Neuronal stem cell (in vitro differentiated cells): Measurements from ENCODE around the gene CSNK1G2.

Source experiments
- DNase-seq: peaks from one replicate; pipeline ENCODE4 v3.0.0-alpha.2; 2013; ENCODE audit warnings: low spot score
- H2AFZ ChIP-seq: one replicate; pipeline ENCODE4 v1.6.1; 2013; ENCODE audit warnings: mild to moderate bottlenecking, low read length, inconsistent platforms
- H2AK5ac ChIP-seq: 2 replicates; pipeline ENCODE4 v1.6.1; 2013; ENCODE audit warnings: low read depth, mild to moderate bottlenecking, inconsistent platforms, low read length, moderate library complexity, mixed read lengths
- H2BK120ac ChIP-seq: 2 replicates; pipeline ENCODE4 v1.6.1; 2013; ENCODE audit warnings: low read depth, mild to moderate bottlenecking, inconsistent platforms, low read length, moderate library complexity, mixed read lengths
- H2BK12ac ChIP-seq: one replicate; pipeline ENCODE4 v1.6.1; 2013; ENCODE audit warnings: low read length, inconsistent platforms
- H2BK15ac ChIP-seq: 2 replicates; pipeline ENCODE4 v1.6.1; 2013; ENCODE audit warnings: mild to moderate bottlenecking, low read length, inconsistent platforms, mixed read lengths
- H2BK5ac ChIP-seq: one replicate; pipeline ENCODE4 v1.6.1; 2013; ENCODE audit warnings: inconsistent platforms, mild to moderate bottlenecking, low read length, moderate library complexity
- H3K14ac ChIP-seq: one replicate; pipeline ENCODE4 v1.6.1; 2013; ENCODE audit warnings: low read length, inconsistent platforms
- H3K18ac ChIP-seq: 2 replicates; pipeline ENCODE4 v1.6.1; 2013; ENCODE audit warnings: low read length, inconsistent platforms
- H3K23ac ChIP-seq: 2 replicates; pipeline ENCODE4 v1.6.1; 2013; ENCODE audit warnings: low read depth, mild to moderate bottlenecking, mixed read lengths, low read length, inconsistent platforms; ENCODE audit not compliant: poor library complexity
- H3K27ac ChIP-seq: replicated peaks from 3 replicates; pipeline ENCODE4 v1.5.1; 2013; ENCODE audit warnings: low read length, inconsistent platforms
- H3K27me3 ChIP-seq, 3 experiments: 2 replicates each; pipeline ENCODE4 v1.6.1; 2013; ENCODE audit warnings: low read length in 3 of 3, mild to moderate bottlenecking in 2 of 3, inconsistent platforms in 1 of 3, low read depth in 1 of 3, mixed read lengths in 1 of 3, moderate library complexity in 1 of 3; ENCODE audit not compliant: control insufficient read depth in 3 of 3, insufficient read depth in 3 of 3
- H3K36me3 ChIP-seq, 2 donors: replicated peaks in 1 of 2; 2 replicates each; pipeline ENCODE4 v1.6.1; 2013; ENCODE audit warnings: low read length in 2 of 2; ENCODE audit not compliant: control insufficient read depth in 2 of 2, insufficient read depth in 2 of 2
- H3K4ac ChIP-seq: 2 replicates; pipeline ENCODE4 v1.6.1; 2013; ENCODE audit warnings: inconsistent platforms, mild to moderate bottlenecking, low read length, moderate library complexity
- H3K4me1 ChIP-seq, 2 donors: 1 replicate in 1 of 2; 2 replicates in 1 of 2; pipeline ENCODE4 v1.6.1; 2013; ENCODE audit warnings: low read length in 2 of 2, low read depth in 1 of 2; ENCODE audit not compliant: control insufficient read depth in 2 of 2, insufficient read depth in 1 of 2
- H3K4me2 ChIP-seq: one replicate; pipeline ENCODE4 v1.6.1; 2013; ENCODE audit warnings: mild to moderate bottlenecking, low read length, inconsistent platforms; ENCODE audit not compliant: insufficient read depth, poor library complexity, severe bottlenecking
- H3K4me3 ChIP-seq, 2 donors: 2 replicates each; pipeline ENCODE4 v1.5.1; 2013; ENCODE audit warnings: low read length in 2 of 2, mild to moderate bottlenecking in 2 of 2, inconsistent platforms in 1 of 2, moderate library complexity in 1 of 2
- H3K79me1 ChIP-seq: one replicate; pipeline ENCODE4 v1.6.1; 2013; ENCODE audit warnings: low read depth, mild to moderate bottlenecking, inconsistent platforms, low read length, moderate library complexity
- H3K9ac ChIP-seq: one replicate; pipeline ENCODE4 v1.6.1; 2013; ENCODE audit warnings: mild to moderate bottlenecking, low read depth, low read length, inconsistent platforms; ENCODE audit not compliant: poor library complexity
- H3K9me3 ChIP-seq, 2 donors: replicated peaks in 1 of 2; 2 replicates each; pipeline versions ENCODE3 to v1.6.1; 2013; ENCODE audit warnings: low read length in 2 of 2, mild to moderate bottlenecking in 2 of 2, inconsistent platforms in 1 of 2, low read depth in 1 of 2, mixed read lengths in 1 of 2, moderate library complexity in 1 of 2; ENCODE audit not compliant: control insufficient read depth in 2 of 2, insufficient read depth in 1 of 2
- H4K8ac ChIP-seq: one replicate; pipeline ENCODE4 v1.6.1; 2013; ENCODE audit warnings: low read depth, mild to moderate bottlenecking, inconsistent platforms, low read length, moderate library complexity
- H4K91ac ChIP-seq: one replicate; pipeline ENCODE4 v1.6.1; 2013; ENCODE audit warnings: low read length, low read depth, mild to moderate bottlenecking, inconsistent platforms; ENCODE audit not compliant: poor library complexity
- WGBS, 2 donors: extraction: QIAGEN DNeasy Blood & Tissue Kit; methylation state at CpG; one replicate each; pipeline ENCODE4 v1.1.7; 2013; ENCODE audit warnings: missing lambda C conversion rate in 2 of 2, mixed read lengths in 1 of 2; ENCODE audit not compliant: insufficient read length in 2 of 2, insufficient replicate concordance in 1 of 2; ENCODE audit errors: extremely low coverage in 2 of 2; 5-methylcytosine and 5-hydroxymethylcytosine counted together

CSNK1G2 gene

GRCh38 chr19:1970806-1971502, 30.0 kb downstream of the CSNK1G2 start:
- peak overlapping the region; percentile 70 for H3K9ac ChIP-seq
- H3K27me3 ChIP-seq: no peaks in the 10 kb centered on the region
- H3K23ac ChIP-seq: peak overlapping the region; percentile 97
- H2AK5ac ChIP-seq: no peak overlapping the region
- peaks cover 47% of the 10 kb centered on the region for H3K79me1 ChIP-seq
- H2BK120ac ChIP-seq: no peak overlapping the region
- no peak overlapping the region for H3K27ac ChIP-seq
- H3K18ac ChIP-seq: no peak overlapping the region
- no peak overlapping the region for H4K8ac ChIP-seq
- H3K14ac ChIP-seq: no peak overlapping the region
- no CpG with 5 or more reads among the region's 27 CpGs for WGBS, 2 donors
- H3K4me2 ChIP-seq: no peak overlapping the region
- H3K36me3 ChIP-seq: peaks cover 36 to 62% of the 10 kb centered on the region in 2 donors
- H3K4me3 ChIP-seq: no peak overlapping the region
- no peak for DNase-seq
- no peak overlapping the region for H2BK5ac ChIP-seq
- no peaks in the 10 kb centered on the region for H3K4me1 ChIP-seq
- H2BK15ac ChIP-seq: no peak overlapping the region
- H3K9me3 ChIP-seq: peaks cover 0 to 4% of the 10 kb centered on the region in 2 donors
- no peak overlapping the region for H2BK12ac ChIP-seq
- no peak overlapping the region for H3K4ac ChIP-seq
- H2AFZ ChIP-seq: no peak overlapping the region
- H4K91ac ChIP-seq: no peak overlapping the region

DNA sequence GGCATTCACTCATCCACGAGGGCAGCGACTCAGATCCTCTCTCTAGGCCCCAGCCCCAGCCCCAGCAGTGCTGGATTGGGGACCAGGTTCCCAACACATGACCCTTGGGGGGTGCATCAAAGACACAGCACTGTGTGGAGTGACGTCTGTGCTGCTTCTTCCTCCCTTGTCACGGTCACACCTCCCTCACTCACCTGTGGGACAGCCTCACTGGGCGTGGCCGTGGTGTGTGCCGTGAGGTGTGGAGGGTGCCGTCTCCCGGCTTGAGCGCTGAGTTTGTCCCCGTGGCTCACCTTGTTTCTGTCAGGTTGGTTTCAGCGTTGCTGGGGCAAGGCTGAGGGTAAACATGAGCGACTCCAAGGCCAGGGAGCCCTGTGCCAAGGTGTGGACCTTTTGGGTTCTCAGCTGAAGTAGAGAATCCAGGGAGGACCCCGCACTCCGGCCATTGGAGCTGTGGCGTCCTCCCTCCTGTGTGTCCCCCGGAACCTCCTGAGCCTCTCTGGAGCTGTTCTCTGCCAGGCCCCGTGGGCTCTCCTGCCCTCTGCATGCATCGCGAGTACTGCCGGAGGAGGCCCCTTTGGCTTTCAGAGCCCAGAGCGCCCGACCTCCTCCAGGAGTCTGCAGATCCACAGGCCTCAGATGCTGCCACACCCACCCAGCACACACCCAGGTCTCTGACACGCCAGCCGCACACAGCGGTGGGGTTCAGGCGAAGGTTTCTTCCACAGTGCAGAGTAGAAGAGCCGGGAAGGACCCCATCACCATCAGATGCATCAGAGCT, 33.6 kb downstream of the CSNK1G2 start:
- no peak overlapping the region for H2BK12ac ChIP-seq
- H4K8ac ChIP-seq: peak overlapping the region; percentile 43
- H3K14ac ChIP-seq: no peak overlapping the region
- H3K9ac ChIP-seq: peak overlapping the region; percentile 60
- peaks cover 0 to 2% of the 10 kb centered on the region in 2 donors for H3K4me1 ChIP-seq
- peak overlapping the region; percentile 96 for H3K23ac ChIP-seq
- WGBS, 2 donors: no CpG with 5 or more reads among the region's 28 CpGs
- no peak overlapping the region for H2BK15ac ChIP-seq
- peaks cover 0 to 6% of the 10 kb centered on the region in 2 donors for H3K9me3 ChIP-seq
- H2AFZ ChIP-seq: no peak overlapping the region
- H3K27ac ChIP-seq: no peak overlapping the region
- H3K4ac ChIP-seq: no peak overlapping the region
- H3K4me2 ChIP-seq: no peak overlapping the region
- H4K91ac ChIP-seq: no peak overlapping the region
- no peak overlapping the region for H3K4me3 ChIP-seq
- DNase-seq: no peak
- peaks cover 44% of the 10 kb centered on the region for H3K79me1 ChIP-seq
- H3K18ac ChIP-seq: peak overlapping the region; percentile 13
- H2BK5ac ChIP-seq: peak overlapping the region; percentile 39
- H2BK120ac ChIP-seq: no peak overlapping the region
- peaks cover 41 to 73% of the 10 kb centered on the region in 2 donors for H3K36me3 ChIP-seq
- H2AK5ac ChIP-seq: no peak overlapping the region
- no peaks in the 10 kb centered on the region for H3K27me3 ChIP-seq

DNA sequence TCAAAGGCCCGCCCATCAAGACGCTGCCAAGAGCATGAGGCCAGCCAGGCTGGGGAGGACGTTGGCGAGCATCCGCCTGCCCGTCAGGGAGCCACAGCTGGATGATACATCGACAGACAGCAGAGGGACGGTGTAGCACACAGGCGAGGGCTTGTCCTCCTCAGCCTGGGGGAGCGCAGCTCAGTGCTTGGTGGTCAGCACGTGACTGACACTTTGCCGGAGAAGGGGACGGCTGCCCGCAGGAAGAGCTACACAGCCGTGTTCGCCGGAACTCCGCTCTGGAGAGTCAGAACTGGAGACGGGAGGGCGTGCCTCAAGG, 34.1 kb downstream of the CSNK1G2 start:
- Histone ChIP-seq H3K27me3 (no peaks in the 10 kb centered on the region), H3K27ac (no peak overlapping the region), H2BK120ac (no peak overlapping the region), H3K14ac (no peak overlapping the region), H3K4me2 (no peak overlapping the region), H3K9me3 (peaks cover 0 to 6% of the 10 kb centered on the region in 2 donors), H2AK5ac (no peak overlapping the region), H2BK12ac (peak overlapping the region; percentile 73), H4K91ac (no peak overlapping the region), H3K4ac (no peak overlapping the region), H3K4me3 (no peak overlapping the region), H2AFZ (no peak overlapping the region), H2BK15ac (no peak overlapping the region), H3K4me1 (peaks cover 0 to 2% of the 10 kb centered on the region in 2 donors), H2BK5ac (peak overlapping the region; percentile 39), H3K36me3 (peaks cover 40 to 73% of the 10 kb centered on the region in 2 donors), H3K9ac (peak overlapping the region; percentile 70), H4K8ac (no peak overlapping the region), H3K23ac (peak overlapping the region; percentile 96), H3K18ac (no peak overlapping the region), H3K79me1 (peaks cover 41% of the 10 kb centered on the region)
- no peak for DNase-seq
- WGBS, 2 donors: no CpG with 5 or more reads among the region's 20 CpGs

DNA sequence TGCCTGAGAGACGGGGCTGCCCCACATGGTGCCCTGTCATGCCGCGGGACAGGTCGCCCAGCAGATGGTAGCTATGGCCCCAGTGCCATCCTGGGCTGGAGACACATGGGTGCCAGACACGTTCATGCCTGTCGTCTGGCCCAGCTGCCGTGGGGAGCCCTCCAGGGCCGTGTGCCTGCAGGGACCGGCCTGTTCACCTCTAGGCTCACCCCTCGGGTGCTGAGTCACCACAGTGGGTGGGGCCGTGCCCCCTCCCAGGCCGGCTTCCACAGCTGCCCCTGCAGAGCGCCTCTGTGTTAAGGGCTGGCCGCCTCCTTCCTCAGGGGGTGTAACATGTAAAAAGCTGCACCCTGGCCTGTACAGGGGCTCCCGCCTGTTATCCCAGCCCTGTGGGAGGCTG, 36.1 kb downstream of the CSNK1G2 start:
- peak overlapping the region; percentile 38 for H3K14ac ChIP-seq
- WGBS, 2 donors: no CpG with 5 or more reads among the region's 15 CpGs
- H3K27ac ChIP-seq: no peak overlapping the region

More for the DNA sequence above, 36.1 kb downstream of the CSNK1G2 start:
- peaks cover 0 to 2% of the 10 kb centered on the region in 2 donors for H3K4me1 ChIP-seq
- H4K8ac ChIP-seq: no peak overlapping the region
- peak overlapping the region; percentile 95 for H2AK5ac ChIP-seq
- peaks cover 0 to 3% of the 10 kb centered on the region in 2 donors for H3K9me3 ChIP-seq
- H4K91ac ChIP-seq: no peak overlapping the region
- no peak overlapping the region for H3K4me2 ChIP-seq
- no peak overlapping the region for H2BK15ac ChIP-seq
- H2BK120ac ChIP-seq: no peak overlapping the region
- H3K36me3 ChIP-seq: peaks cover 35 to 77% of the 10 kb centered on the region in 2 donors
- H3K4ac ChIP-seq: no peak overlapping the region
- peaks cover 26% of the 10 kb centered on the region for H3K79me1 ChIP-seq
- no peaks in the 10 kb centered on the region for H3K27me3 ChIP-seq
- no peak overlapping the region for H2AFZ ChIP-seq
- peak overlapping the region; percentile 91 for H3K23ac ChIP-seq
- no peak overlapping the region for H3K4me3 ChIP-seq
- H3K18ac ChIP-seq: peak overlapping the region; percentile 71
- no peak for DNase-seq
- H2BK5ac ChIP-seq: no peak overlapping the region
- peak overlapping the region; percentile 12 for H3K9ac ChIP-seq
- no peak overlapping the region for H2BK12ac ChIP-seq
